ENCODE results near the gene MSH2. TPM values are rescaled to one million over a fixed set of nuclear protein-coding genes. Genes with fewer than 3 reads are reported as not detected.
A peak's percentile ranks its signal among the peaks of the same experiment; 100 is the strongest.
"Not testable (repeated sequence)": the region's sequence is repeated elsewhere in the genome, so short reads cannot be mapped to it uniquely, and the experiment has no call there.

The MSH2 gene
- total RNA-seq, 1 donor from 2014 or later, result 38.1 TPM

GRCh38 chr2:47360927-47361326 lies 42.0 kb upstream of the MSH2 start:
- H3K4me3 ChIP-seq (ENCODE audit: low read depth, low read length), result no peak overlapping the region
- no peak for TF ChIP-seq CTCF (conservative IDR thresholded peaks at IDR 0.05; ENCODE audit: low read depth, low read length)
- DNase-seq (ENCODE audit: low read depth), result no peak

GRCh38 chr2:47361505-47362229 lies 41.3 kb upstream of the MSH2 start:
- not testable (repeated sequence) for H3K4me3 ChIP-seq (ENCODE audit: low read depth, low read length); DNase-seq (ENCODE audit: low read depth)

GRCh38 chr2:47373747-47374146 lies 29.2 kb upstream of the MSH2 start:
- DNase-seq (ENCODE audit: low read depth), result no peak
- no peak overlapping the region for H3K4me3 ChIP-seq (ENCODE audit: low read depth, low read length)
- TF ChIP-seq CTCF (conservative IDR thresholded peaks at IDR 0.05; ENCODE audit: low read depth, low read length), result peak; percentile 51

- no peak for TF ChIP-seq CTCF (conservative IDR thresholded peaks at IDR 0.05; ENCODE audit: low read depth, low read length)
Measured at GRCh38 chr2:47375307-47375706, 27.6 kb upstream of the MSH2 start.

GRCh38 chr2:47379384-47379783 lies 23.6 kb upstream of the MSH2 start:
- TF ChIP-seq CTCF (conservative IDR thresholded peaks at IDR 0.05; ENCODE audit: low read depth, low read length), result no peak
- DNase-seq (ENCODE audit: low read depth), result no peak
- H3K4me3 ChIP-seq (ENCODE audit: low read depth, low read length), result no peak overlapping the region

More at GRCh38 chr2:47375307-47375706, 27.6 kb upstream of the MSH2 start:
- DNase-seq (ENCODE audit: low read depth), result no peak
- no peak overlapping the region for H3K4me3 ChIP-seq (ENCODE audit: low read depth, low read length)

GRCh38 chr2:47381408-47381807 lies 21.5 kb upstream of the MSH2 start:
- H3K4me3 ChIP-seq (ENCODE audit: low read depth, low read length), result no peak overlapping the region
- no peak for TF ChIP-seq CTCF (conservative IDR thresholded peaks at IDR 0.05; ENCODE audit: low read depth, low read length)
- no peak for DNase-seq (ENCODE audit: low read depth)

- TF ChIP-seq CTCF (conservative IDR thresholded peaks at IDR 0.05; ENCODE audit: low read depth, low read length), result no peak
- DNase-seq (ENCODE audit: low read depth), result no peak
- H3K4me3 ChIP-seq (ENCODE audit: low read depth, low read length), result no peak overlapping the region
Measured at GRCh38 chr2:47386551-47386950, 16.4 kb upstream of the MSH2 start.
